K562 (cell line): ENCODE measurements around the gene RCSD1. TPM values are rescaled to one million over a fixed set of nuclear protein-coding genes. Genes with fewer than 3 reads are reported as not detected.
A peak's percentile ranks its signal among the peaks of the same experiment; 100 is the strongest.

Experiments used
- CEBPZ ChIP-seq: fragments of 150-350 bp; IDR thresholded peaks from 2 replicates; pipeline ENCODE4 v1.6.1; 2014; ENCODE audit warnings: low read depth, mild to moderate bottlenecking, low read length, borderline replicate concordance
- CREM ChIP-seq: IDR thresholded peaks from 2 replicates; pipeline ENCODE4 v1.6.1; 2014; ENCODE audit warnings: antibody characterized with exemption, low read depth
- ELK3 ChIP-seq: fragments of 450-650 bp; formaldehyde crosslinking; IDR thresholded peaks from 2 replicates; pipeline ENCODE4 v1.4.0; 2020; ENCODE audit warnings: mild to moderate bottlenecking
- EWSR1 ChIP-seq: fragments of 450-650 bp; IDR thresholded peaks from 2 replicates; pipeline ENCODE4 v1.6.1; 2018; ENCODE audit warnings: borderline replicate concordance, mild to moderate bottlenecking, low read depth, moderate library complexity; ENCODE audit not compliant: partially characterized antibody
- FOSL1 ChIP-seq: fragments of 200-800 bp; sonication (Bioruptor generic); conservative IDR thresholded peaks from 2 replicates; pipeline ENCODE4 v1.6.1; 2016; ENCODE audit warnings: missing genetic modification characterization, missing compliant biosample characterization
- KAT8 ChIP-seq: fragments of 450-650 bp; IDR thresholded peaks from 2 replicates; pipeline ENCODE4 v1.6.1; 2016; ENCODE audit warnings: low read depth, mild to moderate bottlenecking
- KDM5B ChIP-seq: fragments of 200-600 bp; sonication (generic); IDR thresholded peaks from 2 replicates; pipeline ENCODE4 v1.6.1; 2012; ENCODE audit warnings: low read depth, mild to moderate bottlenecking, moderate library complexity, low read length, control low read depth, inconsistent platforms; ENCODE audit not compliant: insufficient replicate concordance
- NONO ChIP-seq, 2 experiments: fragments of 200-400 bp in 1 of 2; fragments of 450-650 bp in 1 of 2; formaldehyde crosslinking in 1 of 2; IDR thresholded peaks; 2 replicates each; pipeline ENCODE4 v1.6.1; 2017; ENCODE audit warnings: low read depth in 2 of 2, mild to moderate bottlenecking in 2 of 2, moderate library complexity in 2 of 2, low read length in 1 of 2
- NR4A1 ChIP-seq, 2 experiments: fragments of 250-450 bp in 1 of 2; fragments of 450-650 bp in 1 of 2; sonication (Bioruptor Pico) in 1 of 2; IDR thresholded peaks; 2 replicates each; pipeline versions ENCODE4 v1.4.0 to v1.6.1; 2016 to 2020; ENCODE audit warnings: mild to moderate bottlenecking in 2 of 2, missing compliant biosample characterization in 1 of 2, missing genetic modification characterization in 1 of 2, moderate library complexity in 1 of 2
- POLR2H ChIP-seq: IDR thresholded peaks from 2 replicates; pipeline ENCODE4 v1.6.1; 2016; ENCODE audit warnings: missing genetic modification characterization, low read depth, mild to moderate bottlenecking, control low read depth, missing compliant biosample characterization, moderate library complexity
- RFX1 ChIP-seq: fragments of 450-650 bp; IDR thresholded peaks from 2 replicates; pipeline ENCODE4 v1.6.1; 2016; ENCODE audit warnings: mild to moderate bottlenecking, moderate library complexity
- STAT5B ChIP-seq: fragments of 250-450 bp; sonication (Bioruptor Pico); IDR thresholded peaks from 2 replicates; pipeline ENCODE4 v1.8.0; 2021; ENCODE audit warnings: mild to moderate bottlenecking, inconsistent platforms
- TCF15 ChIP-seq: fragments of 250-450 bp; sonication (Bioruptor Pico); IDR thresholded peaks from 2 replicates; pipeline ENCODE4 v1.8.0; 2022; ENCODE audit warnings: moderate library complexity, mild to moderate bottlenecking, inconsistent platforms
- TEAD2 ChIP-seq: fragments of 450-650 bp; IDR thresholded peaks from 2 replicates; pipeline ENCODE4 v1.6.1; 2016; ENCODE audit warnings: missing genetic modification characterization, control low read depth, missing compliant biosample characterization
- ZBTB8A ChIP-seq: fragments of 450-650 bp; IDR thresholded peaks from 2 replicates; pipeline ENCODE4 v1.6.1; 2018; ENCODE audit warnings: mild to moderate bottlenecking, moderate library complexity; ENCODE audit not compliant: partially characterized antibody
- ZKSCAN1 ChIP-seq: fragments of 150-350 bp; IDR thresholded peaks from 2 replicates; pipeline ENCODE4 v1.6.1; 2016; ENCODE audit warnings: low read depth, low read length
- ZKSCAN8 ChIP-seq: fragments of 200-800 bp; sonication (Bioruptor generic); IDR thresholded peaks from 2 replicates; pipeline ENCODE4 v1.6.1; 2016; ENCODE audit warnings: missing genetic modification characterization, missing compliant biosample characterization
- ZNF263 ChIP-seq: sonication (generic); formaldehyde crosslinking; IDR thresholded peaks from 2 replicates; pipeline ENCODE4 v1.8.0; 2022; ENCODE audit warnings: mild to moderate bottlenecking, missing genetic modification reagents, borderline replicate concordance
- ZNF3 ChIP-seq: fragments of 250-450 bp; sonication (Bioruptor Pico); IDR thresholded peaks from 2 replicates; pipeline ENCODE4 v1.5.0; 2021; ENCODE audit warnings: mild to moderate bottlenecking, moderate library complexity
- ZNF41 ChIP-seq: fragments of 250-450 bp; sonication (Bioruptor Pico); conservative IDR thresholded peaks from 2 replicates; pipeline ENCODE4 v1.4.0; 2020; ENCODE audit warnings: mild to moderate bottlenecking
- ZNF436 ChIP-seq: fragments of 250-450, 450-650 bp; sonication (Bioruptor Pico); formaldehyde crosslinking; IDR thresholded peaks from 2 replicates; pipeline ENCODE4 v1.7.0; 2020; ENCODE audit warnings: mild to moderate bottlenecking
- ZNF644 ChIP-seq: fragments of 200-800 bp; sonication (Bioruptor generic); IDR thresholded peaks from 2 replicates; pipeline ENCODE4 v1.6.1; 2016; ENCODE audit warnings: low read depth, missing genetic modification characterization, missing compliant biosample characterization
- polyA plus RNA-seq, 8 experiments: library from polyadenylated mRNA; depleted of rRNA in 4 of 8; stranded (reverse) in 5 of 8; unstranded in 3 of 8; fragments of >200 nt; fragmentation: Nextera tagmentation in 2 of 8; fragmentation: Illumina TruSeq in 1 of 8; extraction: Ambion mirVana in 2 of 8; extraction: Trizol in 1 of 8; gene quantifications; 2 replicates each; pipeline versions ENCODE4 v1.2.1 to v1.2.3, GENCODE V29; 2011 to 2014; ENCODE audit warnings: inconsistent platforms in 1 of 8, missing spikeins in 1 of 8
- total RNA-seq, 7 experiments: library from RNA; depleted of rRNA in 6 of 7; stranded (reverse); fragments of >200 nt in 6 of 7; fragmentation: Illumina TruSeq in 2 of 7; extraction: Trizol in 2 of 7; gene quantifications; 2 replicates each; pipeline versions ENCODE4 v1.2.1 to v1.2.3, GENCODE V29; 2011 to 2021; ENCODE audit warnings: low replicate concordance in 1 of 7

Gene RCSD1
- total and polyA plus RNA-seq, 9 of the 15 experiments (the other 6 are each of a cell fraction or from before 2014, with no cell fraction given) = 7.8 to 69.8 (median 45.3) TPM

GRCh38 chr1:167627865-167628641, 2.0 kb upstream of the RCSD1 start (continued):
- TF ChIP-seq ZNF436 (CRISPR knock-in tag) (no peak; the same call in 1 of the 2 replicates), CEBPZ (no peak), KDM5B (peak; percentile 81), TCF15 (CRISPR knock-in tag) (0 out of 2 replicates have a peak, but pooled peaks have one; percentile 59), ELK3 (CRISPR knock-in tag) (no peak), FOSL1 (tag) (peak; percentile 73), NR4A1 (CRISPR knock-in tag; IDR thresholded peaks at IDR 0.05) (no peak), NR4A1 (tag; IDR thresholded peaks at IDR 0.05) (peak; percentile 80; the same call in 1 of the 2 replicates), ZKSCAN8 (CRISPR knock-in tag) (peak; percentile 64), POLR2H (tag) (peak; percentile 93), ZKSCAN1 (peak; percentile 88), NONO (IDR thresholded peaks at IDR 0.05; ENCODE audit: low read depth in 2 of 2, low read length in 1 of 2) (peak; percentile 10 to 55; a peak in 1 of 4 replicates), ZNF644 (peak; percentile 72), ZNF41 (CRISPR knock-in tag) (no peak), ZNF263 (CRISPR knock-in tag) (peak; percentile 66), ZNF3 (CRISPR knock-in tag) (no peak), RFX1 (no peak), KAT8 (no peak), EWSR1 (no peak), CREM (peak; percentile 72), TEAD2 (tag) (no peak; the same call in 1 of the 2 replicates), STAT5B (CRISPR knock-in tag) (no peak), ZBTB8A (no peak)
